SKM-1 (cell line): ENCODE measurements around the gene GMPR2.
A peak's percentile ranks its signal among the peaks of the same experiment; 100 is the strongest.
"Not testable (repeated sequence)": the region's sequence is repeated elsewhere in the genome, so short reads cannot be mapped to it uniquely, and the experiment has no call there.

Source experiments
- DNase-seq: peaks from one replicate; lab custom pipeline; 2025; ENCODE audit not compliant: unreplicated experiment; lab: John Stamatoyannopoulos, UW

The GMPR2 gene

GRCh38 chr14:24198814-24199524 lies 33.8 kb upstream of the GMPR2 start:
- no peak for DNase-seq

DNA sequence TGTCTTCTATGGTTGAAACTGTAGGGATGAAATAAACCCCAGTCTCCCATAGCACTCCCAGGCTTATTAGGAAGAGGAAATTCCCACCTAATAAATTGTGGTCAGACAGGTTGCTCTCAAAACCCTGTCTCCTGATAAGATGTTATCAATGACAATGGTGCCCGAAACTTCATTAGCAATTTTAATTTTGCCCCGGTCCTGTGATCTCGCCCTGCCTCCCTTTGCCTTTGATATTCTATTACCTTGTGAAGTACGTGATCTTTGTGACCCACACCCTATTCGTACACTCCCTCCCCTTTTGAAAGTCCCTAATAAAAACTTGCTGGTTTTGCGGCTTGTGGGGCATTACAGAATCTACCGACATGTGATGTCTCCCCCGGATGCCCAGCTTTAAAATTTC lies 30.2 kb upstream of the GMPR2 start:
- DNase-seq = not testable (repeated sequence)

DNA sequence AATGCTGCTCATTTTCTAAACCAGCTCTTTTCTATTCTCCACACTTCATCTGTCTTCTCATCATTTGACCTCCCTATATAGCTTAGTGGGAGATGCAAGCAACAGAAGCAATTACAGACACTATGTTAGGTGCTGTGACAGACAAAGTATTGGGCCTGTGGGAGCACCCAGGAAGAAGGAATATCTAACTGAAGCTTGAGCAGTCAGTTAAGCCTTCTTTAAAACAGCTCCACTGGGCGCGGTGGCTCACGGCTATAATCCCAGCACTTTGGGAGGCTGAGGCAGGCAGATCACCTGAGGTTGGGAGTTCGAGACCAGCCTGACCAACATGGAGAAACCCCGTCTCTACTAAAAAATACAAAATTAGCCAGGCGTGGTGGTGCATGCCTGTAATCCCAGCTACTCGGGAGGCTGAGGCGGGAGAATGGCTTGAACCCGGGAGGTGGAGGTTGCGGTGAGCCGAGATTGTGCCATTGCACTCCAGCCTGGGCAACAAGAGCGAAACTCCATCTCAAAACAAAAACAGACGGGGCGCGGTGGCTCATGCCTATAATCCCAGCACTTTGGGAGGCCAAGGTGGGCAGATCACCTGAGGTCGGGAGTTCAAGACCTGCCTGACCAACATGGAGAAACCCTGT lies 29.4 kb upstream of the GMPR2 start:
- not testable (repeated sequence) for DNase-seq

DNA sequence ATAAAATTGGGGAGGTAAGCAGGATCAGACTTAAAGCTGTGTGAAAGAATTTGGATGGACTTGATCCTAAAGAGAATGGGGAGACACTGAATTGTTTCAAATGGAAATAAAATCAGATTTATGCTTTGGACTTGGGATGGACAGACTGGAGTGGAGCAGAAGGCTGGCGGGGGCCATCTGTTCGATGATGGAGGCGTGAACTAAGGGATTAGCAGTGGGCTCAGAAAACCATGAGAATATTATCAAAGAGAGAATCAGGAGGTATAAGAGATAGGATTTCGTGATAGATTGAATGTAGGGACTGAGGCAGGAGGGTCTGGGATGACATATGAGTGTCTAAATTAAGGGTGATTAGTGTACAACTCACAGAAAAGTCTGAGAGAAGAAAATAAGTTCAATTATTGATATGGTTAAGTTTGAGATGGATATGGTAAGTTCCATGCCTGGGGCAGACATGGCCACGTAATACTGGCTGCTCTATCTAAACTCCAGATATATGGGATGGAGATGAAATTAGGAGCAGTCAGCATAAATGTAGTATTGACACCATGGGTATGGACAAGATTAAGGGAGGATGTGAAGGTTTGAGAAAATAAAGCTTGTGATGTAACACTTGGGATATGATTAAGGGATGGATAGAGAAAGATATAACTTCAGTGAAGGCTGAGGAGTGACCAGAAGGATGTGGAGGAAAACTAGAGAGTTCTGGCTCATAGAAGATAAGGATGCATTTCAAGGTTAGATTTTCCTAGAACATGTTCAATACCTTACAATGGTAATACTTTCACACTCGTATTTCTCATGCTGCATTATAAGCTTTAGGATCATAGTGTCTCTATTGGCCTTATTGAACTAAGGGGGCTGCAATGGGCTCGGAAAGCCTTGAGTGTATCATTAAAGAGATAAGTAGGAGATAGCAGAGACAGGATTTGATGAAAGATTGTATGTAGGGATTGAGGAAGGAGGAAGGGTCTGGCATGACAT lies 28.3 kb upstream of the GMPR2 start:
- DNase-seq = no peak

DNA sequence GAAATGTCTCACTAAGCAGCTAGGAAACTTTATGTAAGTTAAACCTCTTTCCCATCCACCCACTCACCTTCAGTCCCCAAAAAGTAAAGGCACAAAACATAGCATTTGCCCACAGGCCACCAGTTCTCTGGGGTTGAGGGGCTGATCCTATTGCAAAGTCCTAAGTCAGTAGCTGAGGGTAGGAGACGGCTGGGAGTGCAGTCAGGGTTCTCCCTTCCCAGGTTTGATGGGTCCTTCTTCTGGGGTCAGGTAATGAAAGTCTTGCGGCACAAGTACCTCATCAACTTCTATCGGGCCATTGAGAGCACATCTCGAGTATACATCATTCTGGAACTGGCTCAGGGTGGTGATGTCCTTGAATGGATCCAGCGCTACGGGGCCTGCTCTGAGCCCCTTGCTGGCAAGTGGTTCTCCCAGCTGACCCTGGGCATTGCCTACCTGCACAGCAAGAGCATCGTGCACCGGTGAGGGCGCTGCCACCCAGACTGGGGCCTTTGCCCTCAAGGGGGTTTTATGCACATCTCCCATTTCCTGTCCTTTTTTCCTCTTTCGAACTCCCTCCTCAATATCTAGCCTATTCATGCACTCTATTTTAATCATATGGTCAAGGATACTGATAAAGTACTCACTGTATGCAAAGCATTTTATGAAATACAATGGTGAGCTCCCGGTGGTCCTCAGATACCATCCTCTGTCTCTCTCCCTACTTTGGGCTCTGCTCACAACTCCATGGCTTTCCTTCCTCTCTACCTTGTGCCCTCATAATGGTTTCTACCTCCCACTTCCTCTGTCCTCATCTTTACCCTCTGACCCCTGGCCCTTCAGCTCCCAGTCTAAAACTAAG lies 26.2 kb upstream of the GMPR2 start:
- no peak for DNase-seq

GRCh38 chr14:24207104-24207551 lies 25.6 kb upstream of the GMPR2 start:
- DNase-seq = no peak

DNA sequence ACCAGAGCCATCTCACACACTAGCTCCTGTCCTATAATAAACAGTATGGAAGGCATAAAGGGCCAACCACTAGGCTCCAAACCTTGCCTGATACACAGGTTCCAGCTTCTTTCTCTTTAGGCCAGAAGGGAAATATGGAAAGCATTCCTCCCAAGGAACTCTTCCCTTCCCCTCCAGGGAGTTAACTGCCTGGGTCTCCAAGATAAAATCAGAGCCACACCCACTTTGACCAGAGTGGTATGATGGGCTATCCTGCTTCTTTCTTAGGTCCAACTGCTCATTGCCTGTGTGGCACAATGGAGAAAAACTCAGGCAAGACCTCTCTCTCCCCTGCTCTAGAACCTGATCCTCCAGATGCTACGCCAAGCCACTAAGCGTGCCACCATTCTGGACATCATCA lies 25.1 kb upstream of the GMPR2 start:
- no peak for DNase-seq

- no peak for DNase-seq
Measured at GRCh38 chr14:24211311-24211710, 21.4 kb upstream of the GMPR2 start.

DNA sequence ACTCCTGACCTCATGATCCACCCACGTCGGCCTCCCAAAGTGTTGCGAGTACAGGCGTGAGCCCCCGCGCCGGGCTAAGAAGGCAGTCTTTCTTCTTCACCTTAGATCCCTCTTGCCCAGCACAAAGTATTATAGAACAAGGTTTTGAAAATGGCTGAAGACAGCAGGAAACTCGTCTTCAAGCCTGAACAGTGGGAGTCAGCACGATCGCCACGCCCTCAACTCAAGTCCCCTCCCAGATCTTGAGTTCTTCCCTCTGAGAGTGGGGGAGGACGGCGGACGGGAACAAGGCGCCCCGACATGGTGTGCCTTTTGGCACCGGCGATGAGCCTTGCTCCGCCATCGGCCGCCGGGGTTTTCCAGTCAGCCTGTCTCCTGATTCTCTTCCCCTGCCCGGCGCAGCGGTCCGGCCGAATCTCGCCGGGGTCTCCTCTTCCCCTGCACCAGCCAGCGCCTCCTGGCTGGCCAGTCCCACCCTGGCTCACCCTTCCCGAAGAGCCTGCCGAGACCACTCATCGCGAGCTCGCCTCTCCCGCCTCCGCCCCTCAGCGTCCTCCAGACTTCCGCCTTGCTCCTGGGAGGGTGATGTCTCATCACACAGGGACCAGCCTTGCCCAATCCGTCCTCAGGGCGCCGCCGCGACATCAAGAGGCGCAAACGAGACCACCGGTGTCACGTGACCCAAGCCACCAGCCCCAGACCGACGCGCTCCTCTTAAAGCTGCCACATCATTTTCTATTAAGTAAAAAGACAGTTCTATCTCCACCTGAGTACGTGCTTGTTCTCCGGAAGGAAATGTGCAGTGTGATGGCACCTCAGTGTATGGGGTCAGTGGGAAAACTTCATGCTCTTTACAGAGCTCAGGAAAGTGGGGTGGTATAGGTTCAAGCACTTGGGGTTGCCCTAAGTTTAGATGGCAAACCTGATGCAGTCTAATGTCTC lies 19.5 kb upstream of the GMPR2 start, which contains the start of gene CHMP4A:
TSS of gene CHMP4A (minus strand) at position 565 of the 942 bp plus-strand sequence. CDS start at position 516, 49 bp downstream.
- peak; percentile 64 for DNase-seq

DNA sequence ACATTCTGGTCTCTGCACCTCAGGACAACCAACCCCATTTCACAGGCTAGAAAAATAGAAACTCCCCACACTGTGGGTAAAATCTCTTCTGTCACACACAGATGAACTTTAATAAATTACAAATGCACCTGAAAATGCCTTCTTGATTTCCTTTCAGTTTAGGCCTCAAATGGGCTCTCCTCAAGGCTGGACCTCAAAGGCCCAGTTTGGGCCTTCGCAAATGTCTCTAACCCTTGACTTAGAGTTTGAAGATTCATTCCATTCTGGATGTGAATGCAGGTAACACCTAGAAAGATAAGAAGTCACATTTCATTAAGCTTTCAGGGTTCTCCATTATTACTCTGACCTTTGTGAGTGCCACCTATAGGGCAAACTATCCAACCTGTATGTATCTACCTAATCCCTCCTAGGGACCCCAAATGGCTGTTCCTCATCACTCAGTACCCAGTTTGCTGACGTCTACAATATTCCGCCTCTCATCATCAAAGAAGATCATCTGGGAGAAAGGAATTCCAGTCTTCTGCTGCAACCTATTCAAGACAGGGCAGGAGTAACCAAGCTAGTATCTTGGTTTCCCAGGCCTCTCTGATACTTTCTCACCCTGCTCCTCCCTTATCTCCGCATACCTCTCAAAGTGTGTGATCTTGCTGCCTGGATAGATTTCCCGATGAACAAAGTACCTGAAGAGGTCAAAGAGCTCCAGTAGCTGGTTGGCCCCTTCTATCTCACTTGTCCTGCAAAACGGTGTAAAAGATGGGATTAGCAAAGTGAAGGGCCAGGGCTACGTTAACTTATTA lies 18.7 kb upstream of the GMPR2 start:
- no peak for DNase-seq

GRCh38 chr14:24215495-24216344 lies 17.0 kb upstream of the GMPR2 start, which contains the start of gene MDP1:
Gene MDP1 (minus strand): TSS chr14:24216066. CDS start chr14:24215955, 111 bp downstream.
- DNase-seq = peak; percentile 31

DNA sequence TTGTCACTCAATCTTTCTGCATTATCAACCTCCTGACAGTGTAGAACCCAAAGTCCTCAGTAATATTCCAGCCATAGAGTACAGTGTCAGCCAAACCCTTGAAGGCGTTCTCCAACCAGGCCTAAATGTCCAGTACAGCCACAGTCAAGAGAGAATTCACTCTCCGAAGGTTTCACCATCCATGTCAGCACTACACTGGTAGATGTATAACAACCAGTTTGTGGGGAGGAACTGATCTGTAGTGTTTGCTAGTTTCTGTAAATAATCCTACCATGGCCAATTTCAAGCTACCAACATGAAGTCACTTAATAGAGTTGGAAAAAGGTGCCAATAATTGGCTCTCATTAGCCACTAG lies 16.4 kb upstream of the GMPR2 start:
- DNase-seq = no peak

- DNase-seq = not testable (repeated sequence)
Measured at GRCh38 chr14:24216876-24217275, 15.9 kb upstream of the GMPR2 start.

GRCh38 chr14:24219080-24219479 lies 13.6 kb upstream of the GMPR2 start:
- no peak for DNase-seq

- no peak for DNase-seq
Measured at GRCh38 chr14:24219521-24219920, 13.2 kb upstream of the GMPR2 start.

DNA sequence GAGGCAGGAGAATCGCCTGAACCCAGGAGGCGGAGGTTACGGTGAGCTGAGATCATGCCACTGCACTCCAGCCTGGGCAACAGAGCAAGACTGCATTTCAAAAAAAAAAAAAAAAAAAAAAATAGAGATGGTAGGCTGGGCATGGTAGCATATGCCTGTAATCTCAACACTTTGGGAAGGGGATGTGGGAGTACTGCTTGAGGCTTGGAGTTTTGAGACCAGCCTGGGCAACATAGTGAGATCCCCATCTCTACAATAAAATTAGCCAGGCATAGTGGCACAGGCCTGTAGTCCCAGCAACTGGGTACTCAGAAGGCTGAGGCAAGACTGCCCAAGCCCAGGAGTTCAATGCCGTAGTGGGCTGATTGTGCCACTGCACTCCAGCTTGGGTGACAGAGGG lies 9.7 kb upstream of the GMPR2 start:
- DNase-seq = not testable (repeated sequence)

GRCh38 chr14:24224618-24225071 lies 8.1 kb upstream of the GMPR2 start:
- DNase-seq = no peak

GRCh38 chr14:24226473-24226872 lies 6.3 kb upstream of the GMPR2 start:
- DNase-seq = no peak
